HepG2 (cell line): ENCODE results near the gene CCDC38. TPM values are rescaled to one million over a fixed set of nuclear protein-coding genes. Genes with fewer than 3 reads are reported as not detected.

Experiments used
- CAMTA2 ChIP-seq: sonication (generic); formaldehyde crosslinking; IDR thresholded peaks from 2 replicates; pipeline ENCODE4 v1.4.0; 2020; ENCODE audit warnings: mild to moderate bottlenecking, missing genetic modification reagents, borderline replicate concordance
- CREB1 ChIP-seq, 2 experiments: fragments of 450-650 bp in 1 of 2; IDR thresholded peaks; 2 replicates each; pipeline ENCODE4 v1.6.1; 2016 to 2017; ENCODE audit warnings: control low read depth in 1 of 2, mild to moderate bottlenecking in 1 of 2, missing compliant biosample characterization in 1 of 2, missing genetic modification characterization in 1 of 2
- FOSL1 ChIP-seq: sonication (generic); formaldehyde crosslinking; IDR thresholded peaks from 2 replicates; pipeline ENCODE4 v1.9.0; 2021; ENCODE audit warnings: missing genetic modification reagents, borderline replicate concordance
- HMG20A ChIP-seq: IDR thresholded peaks from 2 replicates; pipeline ENCODE4 v1.6.1; 2016; ENCODE audit warnings: borderline replicate concordance
- KDM6A ChIP-seq: IDR thresholded peaks from 2 replicates; pipeline ENCODE4 v1.6.1; 2016; ENCODE audit warnings: low read depth
- SOX6 ChIP-seq, 2 experiments: fragments of 450-650 bp in 1 of 2; sonication (generic) in 1 of 2; formaldehyde crosslinking in 1 of 2; IDR thresholded peaks; 2 replicates each; pipeline versions ENCODE4 v1.4.0 to v1.6.1; 2017 to 2020; ENCODE audit warnings: antibody characterized with exemption in 1 of 2, mild to moderate bottlenecking in 1 of 2, missing genetic modification reagents in 1 of 2
- ZNF850 ChIP-seq: sonication (generic); formaldehyde crosslinking; conservative IDR thresholded peaks from 2 replicates; pipeline ENCODE4 v1.9.0; 2021; ENCODE audit warnings: mild to moderate bottlenecking, missing genetic modification reagents
- polyA plus RNA-seq, 8 experiments: library from polyadenylated mRNA; depleted of rRNA in 3 of 8; stranded (reverse) in 7 of 8; unstranded in 1 of 8; fragments of >200 nt; fragmentation: Illumina TruSeq in 4 of 8; extraction: Trizol in 4 of 8; gene quantifications; 2 replicates each; pipeline versions ENCODE4 v1.2.1 to v1.2.3, GENCODE V29; 2011 to 2016; ENCODE audit warnings: low read depth in 4 of 8, missing spikeins in 1 of 8, mixed read lengths in 1 of 8; ENCODE audit not compliant: insufficient read depth in 1 of 8
- total RNA-seq, 5 experiments: library from RNA; depleted of rRNA; stranded (reverse); fragments of >200 nt; fragmentation: Illumina TruSeq; extraction: Trizol; gene quantifications; 2 replicates each; pipeline ENCODE4 v1.2.3, GENCODE V29; 2016; ENCODE audit warnings: low read depth in 1 of 5
- TF ChIP-seq, protein P1 (sequence below): IDR thresholded peaks from 2 replicates; pipeline ENCODE4 v1.6.1; 2018; ENCODE audit warnings: missing genetic modification reagents
- TF ChIP-seq, protein P2 (sequence below), 2 experiments: sonication (generic) in 1 of 2; formaldehyde crosslinking in 1 of 2; IDR thresholded peaks; 2 replicates each; pipeline versions ENCODE4 v1.4.0 to v1.6.1; 2016 to 2020; ENCODE audit warnings: borderline replicate concordance in 1 of 2, low read depth in 1 of 2, mild to moderate bottlenecking in 1 of 2, missing genetic modification reagents in 1 of 2
- TF ChIP-seq, protein P3 (sequence below): sonication (generic); formaldehyde crosslinking; IDR thresholded peaks from 2 replicates; pipeline ENCODE4 v1.4.0; 2020; ENCODE audit warnings: missing genetic modification reagents
- TF ChIP-seq, protein P4 (sequence below): IDR thresholded peaks from 2 replicates; pipeline ENCODE4 v1.6.1; 2016; ENCODE audit warnings: mild to moderate bottlenecking
- TF ChIP-seq, protein P5 (sequence below): sonication (generic); formaldehyde crosslinking; IDR thresholded peaks from 2 replicates; pipeline ENCODE4 v1.4.0; 2020; ENCODE audit warnings: mild to moderate bottlenecking, missing genetic modification reagents, borderline replicate concordance

Gene CCDC38
- total and polyA plus RNA-seq, 2 of the 13 experiments (the other 11 are each of a cell fraction or from before 2014, with no cell fraction given): 0.24 to 0.32 TPM

- TF ChIP-seq FOSL1: no peak
- no peak for TF ChIP-seq CREB1 (IDR thresholded peaks at IDR 0.05)
- TF ChIP-seq CREB1 (CRISPR knock-in tag; IDR thresholded peaks at IDR 0.05): peak; percentile 79
- no peak for TF ChIP-seq SOX6 (IDR thresholded peaks at IDR 0.05)
- TF ChIP-seq SOX6 (CRISPR knock-in tag; IDR thresholded peaks at IDR 0.05): peak; percentile 97
- peak; percentile 97 for TF ChIP-seq HMG20A
- TF ChIP-seq, protein P1, sequence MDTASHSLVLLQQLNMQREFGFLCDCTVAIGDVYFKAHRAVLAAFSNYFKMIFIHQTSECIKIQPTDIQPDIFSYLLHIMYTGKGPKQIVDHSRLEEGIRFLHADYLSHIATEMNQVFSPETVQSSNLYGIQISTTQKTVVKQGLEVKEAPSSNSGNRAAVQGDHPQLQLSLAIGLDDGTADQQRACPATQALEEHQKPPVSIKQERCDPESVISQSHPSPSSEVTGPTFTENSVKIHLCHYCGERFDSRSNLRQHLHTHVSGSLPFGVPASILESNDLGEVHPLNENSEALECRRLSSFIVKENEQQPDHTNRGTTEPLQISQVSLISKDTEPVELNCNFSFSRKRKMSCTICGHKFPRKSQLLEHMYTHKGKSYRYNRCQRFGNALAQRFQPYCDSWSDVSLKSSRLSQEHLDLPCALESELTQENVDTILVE: peak; percentile 80; the same call in 1 of the 2 replicates
- TF ChIP-seq, protein P2, sequence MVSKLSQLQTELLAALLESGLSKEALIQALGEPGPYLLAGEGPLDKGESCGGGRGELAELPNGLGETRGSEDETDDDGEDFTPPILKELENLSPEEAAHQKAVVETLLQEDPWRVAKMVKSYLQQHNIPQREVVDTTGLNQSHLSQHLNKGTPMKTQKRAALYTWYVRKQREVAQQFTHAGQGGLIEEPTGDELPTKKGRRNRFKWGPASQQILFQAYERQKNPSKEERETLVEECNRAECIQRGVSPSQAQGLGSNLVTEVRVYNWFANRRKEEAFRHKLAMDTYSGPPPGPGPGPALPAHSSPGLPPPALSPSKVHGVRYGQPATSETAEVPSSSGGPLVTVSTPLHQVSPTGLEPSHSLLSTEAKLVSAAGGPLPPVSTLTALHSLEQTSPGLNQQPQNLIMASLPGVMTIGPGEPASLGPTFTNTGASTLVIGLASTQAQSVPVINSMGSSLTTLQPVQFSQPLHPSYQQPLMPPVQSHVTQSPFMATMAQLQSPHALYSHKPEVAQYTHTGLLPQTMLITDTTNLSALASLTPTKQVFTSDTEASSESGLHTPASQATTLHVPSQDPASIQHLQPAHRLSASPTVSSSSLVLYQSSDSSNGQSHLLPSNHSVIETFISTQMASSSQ (IDR thresholded peaks at IDR 0.05; ENCODE audit: low read depth): peak; percentile 81
- TF ChIP-seq, protein P2 (CRISPR knock-in tag; IDR thresholded peaks at IDR 0.05; ENCODE audit: borderline replicate concordance): peak; percentile 56; the same call in 1 of the 2 replicates
- TF ChIP-seq, protein P3, sequence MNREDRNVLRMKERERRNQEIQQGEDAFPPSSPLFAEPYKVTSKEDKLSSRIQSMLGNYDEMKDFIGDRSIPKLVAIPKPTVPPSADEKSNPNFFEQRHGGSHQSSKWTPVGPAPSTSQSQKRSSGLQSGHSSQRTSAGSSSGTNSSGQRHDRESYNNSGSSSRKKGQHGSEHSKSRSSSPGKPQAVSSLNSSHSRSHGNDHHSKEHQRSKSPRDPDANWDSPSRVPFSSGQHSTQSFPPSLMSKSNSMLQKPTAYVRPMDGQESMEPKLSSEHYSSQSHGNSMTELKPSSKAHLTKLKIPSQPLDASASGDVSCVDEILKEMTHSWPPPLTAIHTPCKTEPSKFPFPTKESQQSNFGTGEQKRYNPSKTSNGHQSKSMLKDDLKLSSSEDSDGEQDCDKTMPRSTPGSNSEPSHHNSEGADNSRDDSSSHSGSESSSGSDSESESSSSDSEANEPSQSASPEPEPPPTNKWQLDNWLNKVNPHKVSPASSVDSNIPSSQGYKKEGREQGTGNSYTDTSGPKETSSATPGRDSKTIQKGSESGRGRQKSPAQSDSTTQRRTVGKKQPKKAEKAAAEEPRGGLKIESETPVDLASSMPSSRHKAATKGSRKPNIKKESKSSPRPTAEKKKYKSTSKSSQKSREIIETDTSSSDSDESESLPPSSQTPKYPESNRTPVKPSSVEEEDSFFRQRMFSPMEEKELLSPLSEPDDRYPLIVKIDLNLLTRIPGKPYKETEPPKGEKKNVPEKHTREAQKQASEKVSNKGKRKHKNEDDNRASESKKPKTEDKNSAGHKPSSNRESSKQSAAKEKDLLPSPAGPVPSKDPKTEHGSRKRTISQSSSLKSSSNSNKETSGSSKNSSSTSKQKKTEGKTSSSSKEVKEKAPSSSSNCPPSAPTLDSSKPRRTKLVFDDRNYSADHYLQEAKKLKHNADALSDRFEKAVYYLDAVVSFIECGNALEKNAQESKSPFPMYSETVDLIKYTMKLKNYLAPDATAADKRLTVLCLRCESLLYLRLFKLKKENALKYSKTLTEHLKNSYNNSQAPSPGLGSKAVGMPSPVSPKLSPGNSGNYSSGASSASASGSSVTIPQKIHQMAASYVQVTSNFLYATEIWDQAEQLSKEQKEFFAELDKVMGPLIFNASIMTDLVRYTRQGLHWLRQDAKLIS (CRISPR knock-in tag): no peak
- peak; percentile 94 for TF ChIP-seq KDM6A (CRISPR knock-in tag)
- no peak for TF ChIP-seq CAMTA2 (CRISPR knock-in tag)
- TF ChIP-seq, protein P4, sequence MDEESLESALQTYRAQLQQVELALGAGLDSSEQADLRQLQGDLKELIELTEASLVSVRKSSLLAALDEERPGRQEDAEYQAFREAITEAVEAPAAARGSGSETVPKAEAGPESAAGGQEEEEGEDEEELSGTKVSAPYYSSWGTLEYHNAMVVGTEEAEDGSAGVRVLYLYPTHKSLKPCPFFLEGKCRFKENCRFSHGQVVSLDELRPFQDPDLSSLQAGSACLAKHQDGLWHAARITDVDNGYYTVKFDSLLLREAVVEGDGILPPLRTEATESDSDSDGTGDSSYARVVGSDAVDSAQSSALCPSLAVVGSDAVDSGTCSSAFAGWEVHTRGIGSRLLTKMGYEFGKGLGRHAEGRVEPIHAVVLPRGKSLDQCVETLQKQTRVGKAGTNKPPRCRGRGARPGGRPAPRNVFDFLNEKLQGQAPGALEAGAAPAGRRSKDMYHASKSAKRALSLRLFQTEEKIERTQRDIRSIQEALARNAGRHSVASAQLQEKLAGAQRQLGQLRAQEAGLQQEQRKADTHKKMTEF (CRISPR knock-in tag): peak; percentile 95
- TF ChIP-seq, protein P5, sequence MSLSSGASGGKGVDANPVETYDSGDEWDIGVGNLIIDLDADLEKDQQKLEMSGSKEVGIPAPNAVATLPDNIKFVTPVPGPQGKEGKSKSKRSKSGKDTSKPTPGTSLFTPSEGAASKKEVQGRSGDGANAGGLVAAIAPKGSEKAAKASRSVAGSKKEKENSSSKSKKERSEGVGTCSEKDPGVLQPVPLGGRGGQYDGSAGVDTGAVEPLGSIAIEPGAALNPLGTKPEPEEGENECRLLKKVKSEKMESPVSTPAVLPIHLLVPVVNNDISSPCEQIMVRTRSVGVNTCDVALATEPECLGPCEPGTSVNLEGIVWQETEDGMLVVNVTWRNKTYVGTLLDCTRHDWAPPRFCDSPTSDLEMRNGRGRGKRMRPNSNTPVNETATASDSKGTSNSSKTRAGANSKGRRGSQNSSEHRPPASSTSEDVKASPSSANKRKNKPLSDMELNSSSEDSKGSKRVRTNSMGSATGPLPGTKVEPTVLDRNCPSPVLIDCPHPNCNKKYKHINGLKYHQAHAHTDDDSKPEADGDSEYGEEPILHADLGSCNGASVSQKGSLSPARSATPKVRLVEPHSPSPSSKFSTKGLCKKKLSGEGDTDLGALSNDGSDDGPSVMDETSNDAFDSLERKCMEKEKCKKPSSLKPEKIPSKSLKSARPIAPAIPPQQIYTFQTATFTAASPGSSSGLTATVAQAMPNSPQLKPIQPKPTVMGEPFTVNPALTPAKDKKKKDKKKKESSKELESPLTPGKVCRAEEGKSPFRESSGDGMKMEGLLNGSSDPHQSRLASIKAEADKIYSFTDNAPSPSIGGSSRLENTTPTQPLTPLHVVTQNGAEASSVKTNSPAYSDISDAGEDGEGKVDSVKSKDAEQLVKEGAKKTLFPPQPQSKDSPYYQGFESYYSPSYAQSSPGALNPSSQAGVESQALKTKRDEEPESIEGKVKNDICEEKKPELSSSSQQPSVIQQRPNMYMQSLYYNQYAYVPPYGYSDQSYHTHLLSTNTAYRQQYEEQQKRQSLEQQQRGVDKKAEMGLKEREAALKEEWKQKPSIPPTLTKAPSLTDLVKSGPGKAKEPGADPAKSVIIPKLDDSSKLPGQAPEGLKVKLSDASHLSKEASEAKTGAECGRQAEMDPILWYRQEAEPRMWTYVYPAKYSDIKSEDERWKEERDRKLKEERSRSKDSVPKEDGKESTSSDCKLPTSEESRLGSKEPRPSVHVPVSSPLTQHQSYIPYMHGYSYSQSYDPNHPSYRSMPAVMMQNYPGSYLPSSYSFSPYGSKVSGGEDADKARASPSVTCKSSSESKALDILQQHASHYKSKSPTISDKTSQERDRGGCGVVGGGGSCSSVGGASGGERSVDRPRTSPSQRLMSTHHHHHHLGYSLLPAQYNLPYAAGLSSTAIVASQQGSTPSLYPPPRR: peak; percentile 99
- no peak for TF ChIP-seq ZNF850 (CRISPR knock-in tag)
Observed at GRCh38 chr12:95974358-95974757, 31.9 kb upstream of the CCDC38 start (continued).
